ENCODE results near the gene ATP13A3. TPM values are rescaled to one million over a fixed set of nuclear protein-coding genes. Genes with fewer than 3 reads are reported as not detected.

Gene ATP13A3
- total and polyA plus RNA-seq, 2 experiments from 2014 or later, result 20.0 to 202 TPM

DNA sequence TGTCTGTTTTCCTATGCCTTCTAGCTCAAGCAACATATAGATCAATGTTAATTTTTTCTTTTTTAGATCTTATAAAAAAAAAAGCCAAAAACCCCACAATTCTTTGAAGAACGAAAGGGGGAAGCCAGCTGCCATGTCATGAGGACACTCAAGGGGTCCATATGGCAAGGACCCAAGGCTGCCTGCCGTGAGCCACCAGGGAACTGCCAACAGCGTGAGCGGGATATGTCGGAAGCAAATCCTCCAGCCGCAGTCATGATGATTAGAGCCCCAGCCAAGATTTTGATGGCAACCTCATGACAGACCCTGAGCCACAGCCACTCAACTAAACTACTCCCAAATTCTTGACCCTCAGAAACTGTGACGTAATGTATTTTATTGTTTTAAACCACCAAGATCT, 94.2 kb downstream of the ATP13A3 start:
- Mint-ChIP-seq H3K36me3 (ENCODE audit: low read depth) (no peaks in the 10 kb centered on the region), H3K9me3 (peaks cover 10% of the 10 kb centered on the region; the same call in 2 of the 3 replicates), H3K27ac (no peak overlapping the region), H3K27me3 (ENCODE audit: insufficient read depth, low read depth, poor library complexity) (peaks cover 27% of the 10 kb centered on the region), H3K4me3 (no peak overlapping the region), H3K4me1 (peaks cover 16% of the 10 kb centered on the region)
- no peak overlapping the region for H3K4me2 ChIP-seq
- H3K36me3 ChIP-seq (ENCODE audit: insufficient read depth), result no peaks in the 10 kb centered on the region; the same call in 1 of the 2 replicates
- TF ChIP-seq POLR2AphosphoS5 (IDR thresholded peaks at IDR 0.05; ENCODE audit: low read depth) (no peak), EZH2phosphoT487 (IDR thresholded peaks at IDR 0.05; ENCODE audit: unreplicated experiment) (no peak), JUNB (IDR thresholded peaks at IDR 0.05; ENCODE audit: unreplicated experiment) (no peak), ZNF114 (CRISPR knock-in tag; IDR thresholded peaks at IDR 0.05) (no peak), EZH2 (IDR thresholded peaks at IDR 0.05; ENCODE audit: low read depth, unreplicated experiment) (no peak), NANOG (IDR thresholded peaks at IDR 0.05; ENCODE audit: borderline replicate concordance) (no peak), ZNF331 (CRISPR knock-in tag; IDR thresholded peaks at IDR 0.05; ENCODE audit: low read depth) (no peak), CREB1 (CRISPR knock-in tag; IDR thresholded peaks at IDR 0.05; ENCODE audit: low read depth) (no peak), STAT1 (IDR thresholded peaks at IDR 0.05; ENCODE audit: unreplicated experiment) (no peak)
- TF ChIP-seq, protein P1, sequence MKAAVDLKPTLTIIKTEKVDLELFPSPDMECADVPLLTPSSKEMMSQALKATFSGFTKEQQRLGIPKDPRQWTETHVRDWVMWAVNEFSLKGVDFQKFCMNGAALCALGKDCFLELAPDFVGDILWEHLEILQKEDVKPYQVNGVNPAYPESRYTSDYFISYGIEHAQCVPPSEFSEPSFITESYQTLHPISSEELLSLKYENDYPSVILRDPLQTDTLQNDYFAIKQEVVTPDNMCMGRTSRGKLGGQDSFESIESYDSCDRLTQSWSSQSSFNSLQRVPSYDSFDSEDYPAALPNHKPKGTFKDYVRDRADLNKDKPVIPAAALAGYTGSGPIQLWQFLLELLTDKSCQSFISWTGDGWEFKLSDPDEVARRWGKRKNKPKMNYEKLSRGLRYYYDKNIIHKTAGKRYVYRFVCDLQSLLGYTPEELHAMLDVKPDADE (IDR thresholded peaks at IDR 0.05), result no peak
- TF ChIP-seq, protein P2, sequence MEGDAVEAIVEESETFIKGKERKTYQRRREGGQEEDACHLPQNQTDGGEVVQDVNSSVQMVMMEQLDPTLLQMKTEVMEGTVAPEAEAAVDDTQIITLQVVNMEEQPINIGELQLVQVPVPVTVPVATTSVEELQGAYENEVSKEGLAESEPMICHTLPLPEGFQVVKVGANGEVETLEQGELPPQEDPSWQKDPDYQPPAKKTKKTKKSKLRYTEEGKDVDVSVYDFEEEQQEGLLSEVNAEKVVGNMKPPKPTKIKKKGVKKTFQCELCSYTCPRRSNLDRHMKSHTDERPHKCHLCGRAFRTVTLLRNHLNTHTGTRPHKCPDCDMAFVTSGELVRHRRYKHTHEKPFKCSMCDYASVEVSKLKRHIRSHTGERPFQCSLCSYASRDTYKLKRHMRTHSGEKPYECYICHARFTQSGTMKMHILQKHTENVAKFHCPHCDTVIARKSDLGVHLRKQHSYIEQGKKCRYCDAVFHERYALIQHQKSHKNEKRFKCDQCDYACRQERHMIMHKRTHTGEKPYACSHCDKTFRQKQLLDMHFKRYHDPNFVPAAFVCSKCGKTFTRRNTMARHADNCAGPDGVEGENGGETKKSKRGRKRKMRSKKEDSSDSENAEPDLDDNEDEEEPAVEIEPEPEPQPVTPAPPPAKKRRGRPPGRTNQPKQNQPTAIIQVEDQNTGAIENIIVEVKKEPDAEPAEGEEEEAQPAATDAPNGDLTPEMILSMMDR (conservative IDR thresholded peaks at IDR 0.05; ENCODE audit: low read depth in 2 of 2), result no peak
- TF ChIP-seq, protein P3, sequence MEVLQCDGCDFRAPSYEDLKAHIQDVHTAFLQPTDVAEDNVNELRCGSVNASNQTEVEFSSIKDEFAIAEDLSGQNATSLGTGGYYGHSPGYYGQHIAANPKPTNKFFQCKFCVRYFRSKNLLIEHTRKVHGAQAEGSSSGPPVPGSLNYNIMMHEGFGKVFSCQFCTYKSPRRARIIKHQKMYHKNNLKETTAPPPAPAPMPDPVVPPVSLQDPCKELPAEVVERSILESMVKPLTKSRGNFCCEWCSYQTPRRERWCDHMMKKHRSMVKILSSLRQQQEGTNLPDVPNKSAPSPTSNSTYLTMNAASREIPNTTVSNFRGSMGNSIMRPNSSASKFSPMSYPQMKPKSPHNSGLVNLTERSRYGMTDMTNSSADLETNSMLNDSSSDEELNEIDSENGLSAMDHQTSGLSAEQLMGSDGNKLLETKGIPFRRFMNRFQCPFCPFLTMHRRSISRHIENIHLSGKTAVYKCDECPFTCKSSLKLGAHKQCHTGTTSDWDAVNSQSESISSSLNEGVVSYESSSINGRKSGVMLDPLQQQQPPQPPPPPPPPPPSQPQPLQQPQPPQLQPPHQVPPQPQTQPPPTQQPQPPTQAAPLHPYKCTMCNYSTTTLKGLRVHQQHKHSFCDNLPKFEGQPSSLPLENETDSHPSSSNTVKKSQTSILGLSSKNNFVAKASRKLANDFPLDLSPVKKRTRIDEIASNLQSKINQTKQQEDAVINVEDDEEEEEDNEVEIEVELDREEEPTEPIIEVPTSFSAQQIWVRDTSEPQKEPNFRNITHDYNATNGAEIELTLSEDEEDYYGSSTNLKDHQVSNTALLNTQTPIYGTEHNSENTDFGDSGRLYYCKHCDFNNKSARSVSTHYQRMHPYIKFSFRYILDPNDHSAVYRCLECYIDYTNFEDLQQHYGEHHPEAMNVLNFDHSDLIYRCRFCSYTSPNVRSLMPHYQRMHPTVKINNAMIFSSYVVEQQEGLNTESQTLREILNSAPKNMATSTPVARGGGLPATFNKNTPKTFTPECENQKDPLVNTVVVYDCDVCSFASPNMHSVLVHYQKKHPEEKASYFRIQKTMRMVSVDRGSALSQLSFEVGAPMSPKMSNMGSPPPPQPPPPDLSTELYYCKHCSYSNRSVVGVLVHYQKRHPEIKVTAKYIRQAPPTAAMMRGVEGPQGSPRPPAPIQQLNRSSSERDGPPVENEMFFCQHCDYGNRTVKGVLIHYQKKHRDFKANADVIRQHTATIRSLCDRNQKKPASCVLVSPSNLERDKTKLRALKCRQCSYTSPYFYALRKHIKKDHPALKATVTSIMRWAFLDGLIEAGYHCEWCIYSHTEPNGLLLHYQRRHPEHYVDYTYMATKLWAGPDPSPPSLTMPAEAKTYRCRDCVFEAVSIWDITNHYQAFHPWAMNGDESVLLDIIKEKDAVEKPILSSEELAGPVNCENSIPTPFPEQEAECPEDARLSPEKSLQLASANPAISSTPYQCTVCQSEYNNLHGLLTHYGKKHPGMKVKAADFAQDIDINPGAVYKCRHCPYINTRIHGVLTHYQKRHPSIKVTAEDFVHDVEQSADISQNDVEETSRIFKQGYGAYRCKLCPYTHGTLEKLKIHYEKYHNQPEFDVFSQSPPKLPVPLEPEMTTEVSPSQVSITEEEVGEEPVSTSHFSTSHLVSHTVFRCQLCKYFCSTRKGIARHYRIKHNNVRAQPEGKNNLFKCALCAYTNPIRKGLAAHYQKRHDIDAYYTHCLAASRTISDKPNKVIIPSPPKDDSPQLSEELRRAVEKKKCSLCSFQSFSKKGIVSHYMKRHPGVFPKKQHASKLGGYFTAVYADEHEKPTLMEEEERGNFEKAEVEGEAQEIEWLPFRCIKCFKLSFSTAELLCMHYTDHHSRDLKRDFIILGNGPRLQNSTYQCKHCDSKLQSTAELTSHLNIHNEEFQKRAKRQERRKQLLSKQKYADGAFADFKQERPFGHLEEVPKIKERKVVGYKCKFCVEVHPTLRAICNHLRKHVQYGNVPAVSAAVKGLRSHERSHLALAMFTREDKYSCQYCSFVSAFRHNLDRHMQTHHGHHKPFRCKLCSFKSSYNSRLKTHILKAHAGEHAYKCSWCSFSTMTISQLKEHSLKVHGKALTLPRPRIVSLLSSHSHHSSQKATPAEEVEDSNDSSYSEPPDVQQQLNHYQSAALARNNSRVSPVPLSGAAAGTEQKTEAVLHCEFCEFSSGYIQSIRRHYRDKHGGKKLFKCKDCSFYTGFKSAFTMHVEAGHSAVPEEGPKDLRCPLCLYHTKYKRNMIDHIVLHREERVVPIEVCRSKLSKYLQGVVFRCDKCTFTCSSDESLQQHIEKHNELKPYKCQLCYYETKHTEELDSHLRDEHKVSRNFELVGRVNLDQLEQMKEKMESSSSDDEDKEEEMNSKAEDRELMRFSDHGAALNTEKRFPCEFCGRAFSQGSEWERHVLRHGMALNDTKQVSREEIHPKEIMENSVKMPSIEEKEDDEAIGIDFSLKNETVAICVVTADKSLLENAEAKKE (CRISPR knock-in tag; IDR thresholded peaks at IDR 0.05), result no peak
- TF ChIP-seq, protein P4, sequence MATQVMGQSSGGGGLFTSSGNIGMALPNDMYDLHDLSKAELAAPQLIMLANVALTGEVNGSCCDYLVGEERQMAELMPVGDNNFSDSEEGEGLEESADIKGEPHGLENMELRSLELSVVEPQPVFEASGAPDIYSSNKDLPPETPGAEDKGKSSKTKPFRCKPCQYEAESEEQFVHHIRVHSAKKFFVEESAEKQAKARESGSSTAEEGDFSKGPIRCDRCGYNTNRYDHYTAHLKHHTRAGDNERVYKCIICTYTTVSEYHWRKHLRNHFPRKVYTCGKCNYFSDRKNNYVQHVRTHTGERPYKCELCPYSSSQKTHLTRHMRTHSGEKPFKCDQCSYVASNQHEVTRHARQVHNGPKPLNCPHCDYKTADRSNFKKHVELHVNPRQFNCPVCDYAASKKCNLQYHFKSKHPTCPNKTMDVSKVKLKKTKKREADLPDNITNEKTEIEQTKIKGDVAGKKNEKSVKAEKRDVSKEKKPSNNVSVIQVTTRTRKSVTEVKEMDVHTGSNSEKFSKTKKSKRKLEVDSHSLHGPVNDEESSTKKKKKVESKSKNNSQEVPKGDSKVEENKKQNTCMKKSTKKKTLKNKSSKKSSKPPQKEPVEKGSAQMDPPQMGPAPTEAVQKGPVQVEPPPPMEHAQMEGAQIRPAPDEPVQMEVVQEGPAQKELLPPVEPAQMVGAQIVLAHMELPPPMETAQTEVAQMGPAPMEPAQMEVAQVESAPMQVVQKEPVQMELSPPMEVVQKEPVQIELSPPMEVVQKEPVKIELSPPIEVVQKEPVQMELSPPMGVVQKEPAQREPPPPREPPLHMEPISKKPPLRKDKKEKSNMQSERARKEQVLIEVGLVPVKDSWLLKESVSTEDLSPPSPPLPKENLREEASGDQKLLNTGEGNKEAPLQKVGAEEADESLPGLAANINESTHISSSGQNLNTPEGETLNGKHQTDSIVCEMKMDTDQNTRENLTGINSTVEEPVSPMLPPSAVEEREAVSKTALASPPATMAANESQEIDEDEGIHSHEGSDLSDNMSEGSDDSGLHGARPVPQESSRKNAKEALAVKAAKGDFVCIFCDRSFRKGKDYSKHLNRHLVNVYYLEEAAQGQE (IDR thresholded peaks at IDR 0.05; ENCODE audit: unreplicated experiment), result no peak
- no peak overlapping the region for H3K4me3 ChIP-seq
- H2AFZ ChIP-seq, result no peak overlapping the region
- peaks cover 11% of the 10 kb centered on the region for H3K4me1 ChIP-seq (ENCODE audit: insufficient read depth)
- H3K79me2 ChIP-seq (replicated peaks; ENCODE audit: insufficient read depth), result no peaks in the 10 kb centered on the region
- H4K20me1 ChIP-seq (replicated peaks; ENCODE audit: insufficient read depth), result no peaks in the 10 kb centered on the region
- H3K9me2 ChIP-seq (ENCODE audit: insufficient read depth), result no peaks in the 10 kb centered on the region
- peaks cover 23% of the 10 kb centered on the region for H3K27me3 ChIP-seq (ENCODE audit: insufficient read depth)
- DNase-seq (ENCODE audit: low spot score) (no peak), ATAC-seq (no peak)
- peaks cover 7% of the 10 kb centered on the region; the same call in 1 of the 2 replicates for H3F3A ChIP-seq (replicated peaks; ENCODE audit: low read depth)
- no peak overlapping the region for H3K27ac ChIP-seq (ENCODE audit: low read depth)
